Smooth muscle cell (in vitro differentiated cells): ENCODE data around the gene TNN. TPM values are rescaled to one million over a fixed set of nuclear protein-coding genes. Genes with fewer than 3 reads are reported as not detected.
"Not testable (repeated sequence)": the region's sequence is repeated elsewhere in the genome, so short reads cannot be mapped to it uniquely, and the experiment has no call there.

Experiments used
- DNase-seq: peaks from one replicate; lab custom pipeline; 2025; ENCODE audit not compliant: unreplicated experiment; lab: John Stamatoyannopoulos, UW
- H2AFZ ChIP-seq: fragments of 200-600 bp; sonication (generic); 2 replicates; pipeline ENCODE4 v1.6.0; 2016; ENCODE audit warnings: antibody characterized with exemption, low read depth, mild to moderate bottlenecking
- H3F3A ChIP-seq: fragments of 200-600 bp; sonication (generic); 2 replicates; pipeline ENCODE4 v1.6.0; 2017; ENCODE audit warnings: antibody characterized with exemption, low read depth
- H3K27ac ChIP-seq: fragments of 200-600 bp; sonication (generic); 2 replicates; pipeline ENCODE4 v1.5.1; 2016; ENCODE audit warnings: low read depth, mild to moderate bottlenecking
- H3K27me3 ChIP-seq: fragments of 200-600 bp; sonication (generic); 2 replicates; pipeline ENCODE4 v1.6.1; 2016; ENCODE audit warnings: low read depth, mild to moderate bottlenecking
- H3K36me3 ChIP-seq: fragments of 200-600 bp; sonication (generic); 2 replicates; pipeline ENCODE4 v1.5.1; 2016; ENCODE audit warnings: low read depth
- H3K4me1 ChIP-seq: fragments of 200-600 bp; sonication (generic); 2 replicates; pipeline ENCODE4 v1.5.1; 2016; ENCODE audit warnings: low read depth
- H3K4me2 ChIP-seq: fragments of 200-600 bp; sonication (generic); 2 replicates; pipeline ENCODE4 v1.6.0; 2016; ENCODE audit warnings: mild to moderate bottlenecking
- H3K4me3 ChIP-seq: fragments of 200-600 bp; sonication (generic); 2 replicates; pipeline ENCODE4 v1.5.1; 2016; ENCODE audit warnings: mild to moderate bottlenecking
- H3K79me2 ChIP-seq: fragments of 200-600 bp; sonication (generic); 2 replicates; pipeline ENCODE4 v1.6.0; 2016; ENCODE audit warnings: low read depth, mild to moderate bottlenecking
- H3K9ac ChIP-seq: fragments of 200-600 bp; sonication (generic); 2 replicates; pipeline ENCODE4 v1.6.0; 2016; ENCODE audit warnings: low read depth
- H3K9me3 ChIP-seq: fragments of 200-600 bp; sonication (generic); replicated peaks from 2 replicates; pipeline ENCODE4 v1.5.1; 2016; ENCODE audit warnings: low read depth
- H4K20me1 ChIP-seq: fragments of 200-600 bp; sonication (generic); 2 replicates; pipeline ENCODE4 v1.6.0; 2016; ENCODE audit warnings: low read depth
- CTCF ChIP-seq: fragments of 200-600 bp; sonication (generic); IDR thresholded peaks from 2 replicates; pipeline ENCODE4 v1.5.1; 2017; ENCODE audit warnings: borderline replicate concordance, mild to moderate bottlenecking, antibody characterized with exemption; ENCODE audit not compliant: insufficient read depth, poor library complexity, severe bottlenecking
- WGBS: methylation state at CpG from one replicate; pipeline ENCODE4 v1.1.7; 2016; ENCODE audit warnings: low lambda C conversion rate; 5-methylcytosine and 5-hydroxymethylcytosine counted together
- polyA plus RNA-seq: library from polyadenylated mRNA; unstranded; fragments of >200 nt; fragmentation: Nextera tagmentation; extraction: Ambion mirVana; gene quantifications from 2 replicates; pipeline ENCODE4 v1.2.1, GENCODE V29; 2016
- total RNA-seq: library from RNA; depleted of rRNA; stranded (reverse); fragments of >200 nt; gene quantifications from 2 replicates; pipeline ENCODE4 v1.2.3, GENCODE V29; 2014

TNN gene
- total and polyA plus RNA-seq, 2 experiments from 2014 or later = 0.72 to 0.86 TPM

GRCh38 chr1:175095069-175095468 is 27.4 kb downstream of the TNN start:
- Histone ChIP-seq H3F3A (no peaks in the 10 kb centered on the region), H3K4me1 (no peaks in the 10 kb centered on the region), H3K27me3 (no peaks in the 10 kb centered on the region), H3K9me3 (no peaks in the 10 kb centered on the region), H3K27ac (no peak overlapping the region), H4K20me1 (no peaks in the 10 kb centered on the region), H3K9ac (no peak overlapping the region), H3K4me3 (no peak overlapping the region), H3K4me2 (no peak overlapping the region), H3K36me3 (no peaks in the 10 kb centered on the region), H2AFZ (no peak overlapping the region), H3K79me2 (no peaks in the 10 kb centered on the region)
- no peak for TF ChIP-seq CTCF
- DNase-seq = no peak
- 92% methylated on average over 3 of the region's 3 CpGs for WGBS

GRCh38 chr1:175095978-175096607 is 28.5 kb downstream of the TNN start:
- H3K4me3 ChIP-seq = no peak overlapping the region
- H3K9ac ChIP-seq = no peak overlapping the region
- 86% methylated on average over 3 of the region's 3 CpGs for WGBS
- no peaks in the 10 kb centered on the region for H3F3A ChIP-seq
- no peak overlapping the region for H2AFZ ChIP-seq
- H3K36me3 ChIP-seq = no peaks in the 10 kb centered on the region
- DNase-seq = no peak
- H3K4me2 ChIP-seq = no peak overlapping the region
- no peak for TF ChIP-seq CTCF
- no peaks in the 10 kb centered on the region for H3K9me3 ChIP-seq
- H3K27me3 ChIP-seq = no peaks in the 10 kb centered on the region
- H4K20me1 ChIP-seq = no peaks in the 10 kb centered on the region
- H3K4me1 ChIP-seq = no peaks in the 10 kb centered on the region
- H3K27ac ChIP-seq = no peak overlapping the region
- no peaks in the 10 kb centered on the region for H3K79me2 ChIP-seq

GRCh38 chr1:175097361-175097760 is 29.7 kb downstream of the TNN start:
- H3K4me3 ChIP-seq = no peak overlapping the region
- no peak overlapping the region for H3K9ac ChIP-seq
- H3F3A ChIP-seq = no peaks in the 10 kb centered on the region
- no peaks in the 10 kb centered on the region for H3K9me3 ChIP-seq
- H3K27me3 ChIP-seq = no peaks in the 10 kb centered on the region
- no peaks in the 10 kb centered on the region for H3K79me2 ChIP-seq
- no peaks in the 10 kb centered on the region for H4K20me1 ChIP-seq
- no peak for DNase-seq
- H3K4me1 ChIP-seq = no peaks in the 10 kb centered on the region
- 92% methylated on average over 9 of the region's 9 CpGs for WGBS
- no peaks in the 10 kb centered on the region for H3K36me3 ChIP-seq
- H3K27ac ChIP-seq = no peak overlapping the region
- H3K4me2 ChIP-seq = no peak overlapping the region
- no peak overlapping the region for H2AFZ ChIP-seq
- no peak for TF ChIP-seq CTCF

GRCh38 chr1:175099916-175100315 is 32.3 kb downstream of the TNN start:
- H3K4me2 ChIP-seq = no peak overlapping the region
- H3K4me1 ChIP-seq = no peaks in the 10 kb centered on the region
- no peaks in the 10 kb centered on the region for H3K36me3 ChIP-seq
- no peak overlapping the region for H2AFZ ChIP-seq
- H3K79me2 ChIP-seq = no peaks in the 10 kb centered on the region
- TF ChIP-seq CTCF = no peak
- 63% methylated on average over 2 of the region's 2 CpGs for WGBS
- no peak for DNase-seq
- H3K9me3 ChIP-seq = no peaks in the 10 kb centered on the region
- H4K20me1 ChIP-seq = no peaks in the 10 kb centered on the region
- H3F3A ChIP-seq = no peaks in the 10 kb centered on the region
- no peak overlapping the region for H3K27ac ChIP-seq
- H3K27me3 ChIP-seq = no peaks in the 10 kb centered on the region
- H3K9ac ChIP-seq = no peak overlapping the region
- H3K4me3 ChIP-seq = no peak overlapping the region

GRCh38 chr1:175102166-175102565 is 34.5 kb downstream of the TNN start:
- not testable (repeated sequence) for H3K9ac ChIP-seq, H3F3A ChIP-seq, H3K4me2 ChIP-seq, H2AFZ ChIP-seq, H3K36me3 ChIP-seq, H3K27ac ChIP-seq, H3K4me3 ChIP-seq, H3K4me1 ChIP-seq, H3K27me3 ChIP-seq, DNase-seq, H4K20me1 ChIP-seq, H3K79me2 ChIP-seq, H3K9me3 ChIP-seq
- WGBS = 100% methylated on average over 3 of the region's 21 CpGs

- not testable (repeated sequence) for H3K9me3 ChIP-seq, H3K4me1 ChIP-seq, H3K4me2 ChIP-seq, H4K20me1 ChIP-seq, DNase-seq, H2AFZ ChIP-seq, H3F3A ChIP-seq, H3K9ac ChIP-seq, H3K36me3 ChIP-seq, H3K4me3 ChIP-seq, H3K27ac ChIP-seq, H3K27me3 ChIP-seq, H3K79me2 ChIP-seq
- WGBS = 91% methylated on average over 15 of the region's 15 CpGs
These were observed 38.9 kb downstream of the TNN start for GRCh38 chr1:175106536-175106935.
